MM.1S (cell line): ENCODE measurements around the gene TMEM215.

ENCODE experiments used
- DNase-seq: peaks from one replicate; pipeline ENCODE4 v3.0.0-alpha.2; 2015
- H2AFZ ChIP-seq: fragments of 300-600 bp; sonication (generic); 2 replicates; pipeline ENCODE4 v1.6.0; 2016; ENCODE audit warnings: antibody characterized with exemption, low read length
- H3F3A ChIP-seq: fragments of 300-600 bp; sonication (generic); 2 replicates; pipeline ENCODE4 v1.6.1; 2016; ENCODE audit warnings: mild to moderate bottlenecking, antibody characterized with exemption, low read length, moderate library complexity, mixed read lengths; ENCODE audit not compliant: insufficient read depth
- H3K27ac ChIP-seq: fragments of 300-600 bp; sonication (generic); 2 replicates; pipeline ENCODE4 v1.5.1; 2016; ENCODE audit warnings: mild to moderate bottlenecking, low read length
- H3K27me3 ChIP-seq: fragments of 300-600 bp; sonication (generic); replicated peaks from 2 replicates; pipeline ENCODE4 v1.6.0; 2016; ENCODE audit warnings: low read length; ENCODE audit not compliant: insufficient read depth
- H3K36me3 ChIP-seq: fragments of 300-600 bp; sonication (generic); replicated peaks from 2 replicates; pipeline ENCODE4 v1.6.1; 2016; ENCODE audit warnings: mild to moderate bottlenecking, low read length, mixed read lengths; ENCODE audit not compliant: insufficient read depth
- H3K4me1 ChIP-seq: fragments of 300-600 bp; sonication (generic); 2 replicates; pipeline ENCODE4 v1.6.1; 2016; ENCODE audit warnings: low read length, mixed read lengths
- H3K4me2 ChIP-seq: fragments of 300-600 bp; sonication (generic); 2 replicates; pipeline ENCODE4 v1.6.0; 2016; ENCODE audit warnings: low read depth, low read length
- H3K4me3 ChIP-seq: fragments of 300-600 bp; sonication (generic); 2 replicates; pipeline ENCODE4 v1.5.1; 2016; ENCODE audit warnings: low read length, mixed read lengths
- H3K79me2 ChIP-seq: fragments of 300-600 bp; sonication (generic); 2 replicates; pipeline ENCODE4 v1.6.1; 2016; ENCODE audit warnings: mixed run types, low read length, mixed read lengths
- H3K9ac ChIP-seq: fragments of 300-600 bp; sonication (generic); 2 replicates; pipeline ENCODE4 v1.6.1; 2016; ENCODE audit warnings: low read length, mixed read lengths
- H3K9me2 ChIP-seq: fragments of 300-600 bp; sonication (generic); replicated peaks from 2 replicates; pipeline ENCODE4 v1.6.1; 2016; ENCODE audit warnings: mild to moderate bottlenecking, low read length, mixed read lengths; ENCODE audit not compliant: insufficient read depth
- H3K9me3 ChIP-seq: fragments of 300-600 bp; sonication (generic); replicated peaks from 2 replicates; pipeline ENCODE4 v1.6.1; 2016; ENCODE audit warnings: mild to moderate bottlenecking, low read length, mixed read lengths; ENCODE audit not compliant: insufficient read depth
- H4K20me1 ChIP-seq: fragments of 300-600 bp; sonication (generic); 2 replicates; pipeline ENCODE4 v1.6.1; 2016; ENCODE audit warnings: mild to moderate bottlenecking, low read length, moderate library complexity, mixed read lengths; ENCODE audit not compliant: insufficient read depth
- CTCF ChIP-seq: fragments of 300-600 bp; sonication (generic); IDR thresholded peaks from 2 replicates; pipeline ENCODE4 v1.5.1; 2016; ENCODE audit warnings: antibody characterized with exemption, low read length, mixed read lengths
- EZH2 ChIP-seq: fragments of 300-600 bp; sonication (generic); optimal IDR thresholded peaks from 2 replicates; pipeline ENCODE3; 2017; ENCODE audit warnings: low read depth, mild to moderate bottlenecking, antibody characterized with exemption, low read length, mixed read lengths
- EZH2phosphoT487 ChIP-seq: fragments of 300-600 bp; sonication (generic); IDR thresholded peaks from 2 replicates; pipeline ENCODE4 v1.6.1; 2018; ENCODE audit warnings: antibody characterized with exemption, low read length

The TMEM215 gene

GRCh38 chr9:32811246-32811645 lies 27.9 kb downstream of the TMEM215 start:
- H3K4me3 ChIP-seq: no peak overlapping the region

GRCh38 chr9:32820322-32820721 lies 37.0 kb downstream of the TMEM215 start:
- Histone ChIP-seq H3K4me3 (no peak overlapping the region), H3K36me3 (no peaks in the 10 kb centered on the region), H3K4me1 (no peaks in the 10 kb centered on the region), H3K79me2 (no peaks in the 10 kb centered on the region), H3K9ac (no peak overlapping the region), H3K27me3 (no peaks in the 10 kb centered on the region), H3K4me2 (no peak overlapping the region), H3F3A (no peaks in the 10 kb centered on the region), H3K27ac (no peak overlapping the region), H3K9me2 (no peaks in the 10 kb centered on the region), H3K9me3 (no peaks in the 10 kb centered on the region), H2AFZ (no peak overlapping the region), H4K20me1 (no peaks in the 10 kb centered on the region)
- no peak for DNase-seq
- no peak for TF ChIP-seq EZH2

More at GRCh38 chr9:32811246-32811645, 27.9 kb downstream of the TMEM215 start:
- H3K9ac ChIP-seq: no peak overlapping the region
- no peaks in the 10 kb centered on the region for H3K9me2 ChIP-seq
- H3K27me3 ChIP-seq: no peaks in the 10 kb centered on the region
- no peak for TF ChIP-seq EZH2phosphoT487
- TF ChIP-seq EZH2: no peak
- no peak for TF ChIP-seq CTCF
- H2AFZ ChIP-seq: no peak overlapping the region
- H3F3A ChIP-seq: no peaks in the 10 kb centered on the region
- H3K9me3 ChIP-seq: no peaks in the 10 kb centered on the region
- no peaks in the 10 kb centered on the region for H3K36me3 ChIP-seq
- DNase-seq: no peak
- H3K79me2 ChIP-seq: no peaks in the 10 kb centered on the region
- no peaks in the 10 kb centered on the region for H3K4me1 ChIP-seq
- H4K20me1 ChIP-seq: no peaks in the 10 kb centered on the region
- H3K4me2 ChIP-seq: no peak overlapping the region
- no peak overlapping the region for H3K27ac ChIP-seq

GRCh38 chr9:32823101-32823500 lies 39.8 kb downstream of the TMEM215 start:
- DNase-seq: no peak
- H3K27me3 ChIP-seq: no peaks in the 10 kb centered on the region
- no peaks in the 10 kb centered on the region for H3K79me2 ChIP-seq
- no peaks in the 10 kb centered on the region for H3K9me3 ChIP-seq
- no peaks in the 10 kb centered on the region for H3K36me3 ChIP-seq
- no peak overlapping the region for H3K4me2 ChIP-seq
- H3F3A ChIP-seq: no peaks in the 10 kb centered on the region
- H3K27ac ChIP-seq: no peak overlapping the region
- no peaks in the 10 kb centered on the region for H3K9me2 ChIP-seq
- no peaks in the 10 kb centered on the region for H3K4me1 ChIP-seq
- H4K20me1 ChIP-seq: no peaks in the 10 kb centered on the region
- TF ChIP-seq CTCF: no peak
- no peak for TF ChIP-seq EZH2
- TF ChIP-seq EZH2phosphoT487: no peak
- H2AFZ ChIP-seq: no peak overlapping the region
- no peak overlapping the region for H3K4me3 ChIP-seq
- H3K9ac ChIP-seq: no peak overlapping the region

GRCh38 chr9:32823551-32823950 lies 40.2 kb downstream of the TMEM215 start:
- TF ChIP-seq EZH2phosphoT487 (no peak), CTCF (no peak), EZH2 (no peak)
- H3K27me3 ChIP-seq: no peaks in the 10 kb centered on the region

More at GRCh38 chr9:32823551-32823950, 40.2 kb downstream of the TMEM215 start:
- Histone ChIP-seq H3K27ac (no peak overlapping the region), H4K20me1 (no peaks in the 10 kb centered on the region), H2AFZ (no peak overlapping the region), H3F3A (no peaks in the 10 kb centered on the region), H3K36me3 (no peaks in the 10 kb centered on the region), H3K4me1 (no peaks in the 10 kb centered on the region), H3K4me2 (no peak overlapping the region), H3K9me3 (no peaks in the 10 kb centered on the region), H3K4me3 (no peak overlapping the region), H3K79me2 (no peaks in the 10 kb centered on the region), H3K9me2 (no peaks in the 10 kb centered on the region), H3K9ac (no peak overlapping the region)
- DNase-seq: no peak
